Trophoblast cell (in vitro differentiated cells and primary cell): ENCODE measurements around the gene CADM1.

Experiments
- DNase-seq, 2 donors: peaks; one replicate each; pipeline ENCODE4 v3.0.0-alpha.2; 2016
- H2AFZ ChIP-seq: 2 replicates; pipeline ENCODE4 v1.6.1; 2013; ENCODE audit warnings: low read length, moderate library complexity, mild to moderate bottlenecking; ENCODE audit not compliant: insufficient read depth, poor library complexity
- H2AK5ac ChIP-seq: 2 replicates; pipeline ENCODE4 v1.6.1; 2013; ENCODE audit warnings: mild to moderate bottlenecking, low read length
- H2BK120ac ChIP-seq: 2 replicates; pipeline ENCODE4 v1.6.1; 2013; ENCODE audit warnings: low read length, mild to moderate bottlenecking, moderate library complexity; ENCODE audit not compliant: insufficient read depth, poor library complexity
- H2BK12ac ChIP-seq: 2 replicates; pipeline ENCODE4 v1.6.1; 2013; ENCODE audit warnings: mild to moderate bottlenecking, low read length, moderate library complexity
- H2BK5ac ChIP-seq: 2 replicates; pipeline ENCODE4 v1.6.1; 2013; ENCODE audit warnings: low read length, low read depth, moderate library complexity, mild to moderate bottlenecking; ENCODE audit not compliant: poor library complexity
- H3K14ac ChIP-seq: 2 replicates; pipeline ENCODE4 v1.6.1; 2013; ENCODE audit warnings: mild to moderate bottlenecking, low read length
- H3K18ac ChIP-seq: 2 replicates; pipeline ENCODE4 v1.6.1; 2013; ENCODE audit warnings: mild to moderate bottlenecking, low read length
- H3K23ac ChIP-seq: 2 replicates; pipeline ENCODE4 v1.6.1; 2013; ENCODE audit warnings: low read length
- H3K27ac ChIP-seq: 2 replicates; pipeline ENCODE4 v1.5.1; 2013; ENCODE audit warnings: low read depth, mild to moderate bottlenecking, inconsistent platforms, low read length, moderate library complexity
- H3K27me3 ChIP-seq: 2 replicates; pipeline ENCODE4 v1.6.1; 2013; ENCODE audit warnings: inconsistent platforms, mild to moderate bottlenecking, low read length, moderate library complexity; ENCODE audit not compliant: insufficient read depth
- H3K36me3 ChIP-seq, 2 experiments: 1 replicate in 1 of 2; 2 replicates in 1 of 2; pipeline ENCODE4 v1.6.1; 2013; ENCODE audit warnings: low read length in 2 of 2, mild to moderate bottlenecking in 2 of 2, moderate library complexity in 1 of 2; ENCODE audit not compliant: insufficient read depth in 2 of 2, control insufficient read depth in 1 of 2
- H3K4ac ChIP-seq: 2 replicates; pipeline ENCODE4 v1.6.1; 2013; ENCODE audit warnings: low read depth, mild to moderate bottlenecking, low read length, moderate library complexity
- H3K4me1 ChIP-seq, 2 experiments: 1 replicate in 1 of 2; 2 replicates in 1 of 2; pipeline ENCODE4 v1.6.1; 2013; ENCODE audit warnings: low read length in 2 of 2, mild to moderate bottlenecking in 2 of 2, moderate library complexity in 1 of 2; ENCODE audit not compliant: insufficient read depth in 2 of 2, control insufficient read depth in 1 of 2
- H3K4me2 ChIP-seq: 2 replicates; pipeline ENCODE4 v1.6.1; 2013; ENCODE audit warnings: inconsistent platforms, mild to moderate bottlenecking, low read length, moderate library complexity
- H3K4me3 ChIP-seq: 2 replicates; pipeline ENCODE4 v1.5.1; 2013; ENCODE audit warnings: mild to moderate bottlenecking, low read depth, low read length, inconsistent platforms
- H3K79me1 ChIP-seq: one replicate; pipeline ENCODE4 v1.6.1; 2013; ENCODE audit warnings: low read length
- H3K79me2 ChIP-seq: 2 replicates; pipeline ENCODE4 v1.6.1; 2013; ENCODE audit warnings: low read length, mild to moderate bottlenecking; ENCODE audit not compliant: control insufficient read depth, insufficient read depth, poor library complexity
- H3K9ac ChIP-seq: 2 replicates; pipeline ENCODE4 v1.6.1; 2013; ENCODE audit warnings: mild to moderate bottlenecking, low read length
- H3K9me3 ChIP-seq: 2 replicates; pipeline ENCODE4 v1.6.1; 2013; ENCODE audit warnings: low read depth, mild to moderate bottlenecking, control low read depth, inconsistent platforms, low read length; ENCODE audit not compliant: insufficient read depth
- H4K12ac ChIP-seq: 2 replicates; pipeline ENCODE4 v1.6.1; 2013; ENCODE audit warnings: low read depth, mild to moderate bottlenecking, low read length, moderate library complexity
- H4K8ac ChIP-seq: 2 replicates; pipeline ENCODE4 v1.6.1; 2013; ENCODE audit warnings: low read depth, mild to moderate bottlenecking, low read length, moderate library complexity
- H4K91ac ChIP-seq: one replicate; pipeline ENCODE4 v1.6.1; 2013; ENCODE audit warnings: low read depth, mild to moderate bottlenecking, low read length, moderate library complexity
- WGBS: extraction: QIAGEN DNeasy Blood & Tissue Kit; methylation state at CpG from one replicate; pipeline ENCODE4 v1.1.7; 2013; ENCODE audit warnings: missing lambda C conversion rate; ENCODE audit not compliant: insufficient read length, insufficient coverage; ENCODE audit errors: extremely low coverage; 5-methylcytosine and 5-hydroxymethylcytosine counted together

CADM1 gene

GRCh38 chr11:115548878-115549528 lies 44.8 kb upstream of the CADM1 start:
- no peak overlapping the region for H2BK120ac ChIP-seq
- H3K23ac ChIP-seq: no peak overlapping the region
- H3K14ac ChIP-seq: no peak overlapping the region
- DNase-seq: no peak
- no peaks in the 10 kb centered on the region for H3K9me3 ChIP-seq
- H3K9ac ChIP-seq: peak overlapping the region; percentile 14
- H4K12ac ChIP-seq: no peak overlapping the region
- H3K79me1 ChIP-seq: no peaks in the 10 kb centered on the region
- no peaks in the 10 kb centered on the region for H3K27me3 ChIP-seq
- H3K4me1 ChIP-seq: peaks cover 3 to 5% of the 10 kb centered on the region in 2 experiments
- no peak overlapping the region for H3K4me3 ChIP-seq
- H3K36me3 ChIP-seq: no peaks in the 10 kb centered on the region
- no peak overlapping the region for H4K8ac ChIP-seq
- no peak overlapping the region for H3K18ac ChIP-seq
- WGBS: no CpG with 5 or more reads among the region's 10 CpGs
- no peak overlapping the region for H2AK5ac ChIP-seq
- H3K79me2 ChIP-seq: no peaks in the 10 kb centered on the region
- H4K91ac ChIP-seq: no peak overlapping the region
- no peak overlapping the region for H2BK12ac ChIP-seq
- no peak overlapping the region for H3K27ac ChIP-seq
- H3K4ac ChIP-seq: no peak overlapping the region
- H3K4me2 ChIP-seq: no peak overlapping the region
- H2BK5ac ChIP-seq: no peak overlapping the region
- H2AFZ ChIP-seq: no peak overlapping the region

GRCh38 chr11:115545581-115546210 lies 41.5 kb upstream of the CADM1 start:
- H3K27ac ChIP-seq: no peak overlapping the region
- H3K9ac ChIP-seq: no peak overlapping the region
- no peak overlapping the region for H3K23ac ChIP-seq
- no peak overlapping the region for H3K4me3 ChIP-seq
- no peak overlapping the region for H3K14ac ChIP-seq
- no peak overlapping the region for H3K18ac ChIP-seq
- H2AK5ac ChIP-seq: no peak overlapping the region
- WGBS: no CpG with 5 or more reads among the region's 2 CpGs
- no peak overlapping the region for H4K12ac ChIP-seq
- no peak overlapping the region for H2BK12ac ChIP-seq
- H3K9me3 ChIP-seq: no peaks in the 10 kb centered on the region
- H4K91ac ChIP-seq: no peak overlapping the region
- no peaks in the 10 kb centered on the region for H3K79me2 ChIP-seq
- no peak overlapping the region for H3K4ac ChIP-seq
- no peaks in the 10 kb centered on the region for H3K79me1 ChIP-seq
- no peak overlapping the region for H2AFZ ChIP-seq
- H3K27me3 ChIP-seq: no peaks in the 10 kb centered on the region
- no peak overlapping the region for H3K4me2 ChIP-seq
- no peak overlapping the region for H2BK5ac ChIP-seq
- H4K8ac ChIP-seq: no peak overlapping the region
- H2BK120ac ChIP-seq: no peak overlapping the region
- peaks cover 3 to 5% of the 10 kb centered on the region in 2 experiments for H3K4me1 ChIP-seq
- DNase-seq: no peak
- no peaks in the 10 kb centered on the region for H3K36me3 ChIP-seq

DNA sequence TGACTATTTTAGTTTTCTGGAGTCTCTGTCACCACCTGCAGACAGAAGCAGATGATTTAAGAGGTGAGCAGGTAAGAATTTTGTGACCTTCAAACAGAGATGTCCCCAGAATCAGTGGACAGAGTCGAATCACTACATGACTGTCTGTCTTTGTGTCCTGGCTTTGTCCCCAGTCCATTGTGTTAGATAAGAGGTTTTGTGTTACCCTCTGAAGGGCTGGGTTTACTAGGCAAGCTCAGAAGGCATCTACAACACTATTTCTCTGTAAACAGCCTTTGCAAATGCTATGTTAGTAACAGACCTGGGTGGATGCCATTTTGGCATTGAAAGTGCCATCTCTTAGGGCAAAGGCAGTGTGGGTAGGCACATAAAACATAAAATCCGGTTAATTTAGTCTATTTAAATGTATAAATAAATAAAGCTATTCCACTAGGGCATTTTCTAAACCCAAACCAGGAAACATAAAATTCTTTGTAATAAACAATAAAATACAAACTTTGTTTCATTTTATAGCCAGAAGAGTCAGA lies 40.3 kb upstream of the CADM1 start:
- Histone ChIP-seq H2BK120ac (no peak overlapping the region), H3K23ac (no peak overlapping the region), H3K4me3 (no peak overlapping the region), H4K12ac (no peak overlapping the region), H4K8ac (no peak overlapping the region), H3K9ac (no peak overlapping the region), H2AFZ (no peak overlapping the region), H3K4me2 (no peak overlapping the region), H3K4ac (no peak overlapping the region), H3K27me3 (no peaks in the 10 kb centered on the region), H4K91ac (no peak overlapping the region), H3K36me3 (no peaks in the 10 kb centered on the region), H3K18ac (no peak overlapping the region), H3K14ac (no peak overlapping the region), H3K79me1 (no peaks in the 10 kb centered on the region), H2BK5ac (no peak overlapping the region), H2AK5ac (no peak overlapping the region), H3K27ac (no peak overlapping the region), H3K9me3 (no peaks in the 10 kb centered on the region), H3K79me2 (no peaks in the 10 kb centered on the region), H3K4me1 (peaks cover 3 to 5% of the 10 kb centered on the region in 2 experiments), H2BK12ac (no peak overlapping the region)
- no peak for DNase-seq
- no CpG with 5 or more reads among the region's 2 CpGs for WGBS

GRCh38 chr11:115541518-115541917 lies 37.3 kb upstream of the CADM1 start:
- H3K79me1 ChIP-seq: no peaks in the 10 kb centered on the region
- no peaks in the 10 kb centered on the region for H3K79me2 ChIP-seq
- no CpG with 5 or more reads among the region's 8 CpGs for WGBS
- H2BK12ac ChIP-seq: no peak overlapping the region
- no peak overlapping the region for H3K27ac ChIP-seq
- no peak overlapping the region for H4K8ac ChIP-seq
- no peaks in the 10 kb centered on the region for H3K4me1 ChIP-seq
- H3K27me3 ChIP-seq: no peaks in the 10 kb centered on the region
- no peak overlapping the region for H3K23ac ChIP-seq
- H3K36me3 ChIP-seq: no peaks in the 10 kb centered on the region
- no peak overlapping the region for H4K12ac ChIP-seq
- no peak overlapping the region for H3K14ac ChIP-seq
- no peak overlapping the region for H3K4me3 ChIP-seq
- H3K9me3 ChIP-seq: no peaks in the 10 kb centered on the region
- DNase-seq: peak; percentile 48 to 84
- H2BK120ac ChIP-seq: no peak overlapping the region
- no peak overlapping the region for H4K91ac ChIP-seq
- H3K9ac ChIP-seq: no peak overlapping the region
- H3K18ac ChIP-seq: no peak overlapping the region
- no peak overlapping the region for H2AFZ ChIP-seq
- H3K4me2 ChIP-seq: no peak overlapping the region
- H2BK5ac ChIP-seq: no peak overlapping the region
- H2AK5ac ChIP-seq: no peak overlapping the region
- no peak overlapping the region for H3K4ac ChIP-seq
